ENCODE data around the gene RPP25L.

GRCh38 chr9:34591248-34591916, 20.5 kb downstream of the RPP25L start:
- no peak for TF ChIP-seq POLR2A (IDR thresholded peaks at IDR 0.05; ENCODE audit: low read length)
- no peak for TF ChIP-seq GATA1 (IDR thresholded peaks at IDR 0.05; ENCODE audit: low read depth, low read length)
